IPS-18c (cell line): Measurements from ENCODE around the gene GOLGA6D.
"Not testable (repeated sequence)": the region's sequence is repeated elsewhere in the genome, so short reads cannot be mapped to it uniquely, and the experiment has no call there.

ENCODE experiments used
- H3K4me3 ChIP-seq: 2 replicates; pipeline ENCODE4 v1.7.0; 2013; ENCODE audit warnings: low read depth, mild to moderate bottlenecking, low read length, moderate library complexity; ENCODE audit not compliant: insufficient read depth
- H3K9me3 ChIP-seq: one replicate; pipeline ENCODE4 v1.6.1; 2013; ENCODE audit warnings: mild to moderate bottlenecking, low read length, moderate library complexity; ENCODE audit not compliant: control insufficient read depth, insufficient read depth

GOLGA6D gene

GRCh38 chr15:75321711-75322110, 39.1 kb downstream of the GOLGA6D start:
- H3K4me3 ChIP-seq = no peak overlapping the region
- H3K9me3 ChIP-seq = peaks cover 2% of the 10 kb centered on the region

- Histone ChIP-seq H3K4me3 (no peak overlapping the region), H3K9me3 (no peaks in the 10 kb centered on the region)
Measured at GRCh38 chr15:75325922-75326321, 43.3 kb downstream of the GOLGA6D start.

GRCh38 chr15:75327005-75327404, 44.4 kb downstream of the GOLGA6D start:
- H3K9me3 ChIP-seq = no peaks in the 10 kb centered on the region

GRCh38 chr15:75327491-75327890, 44.9 kb downstream of the GOLGA6D start:
- Histone ChIP-seq H3K9me3 (no peaks in the 10 kb centered on the region), H3K4me3 (no peak overlapping the region)

More at GRCh38 chr15:75327005-75327404, 44.4 kb downstream of the GOLGA6D start:
- H3K4me3 ChIP-seq = no peak overlapping the region

GRCh38 chr15:75328493-75329314, 46.1 kb downstream of the GOLGA6D start:
- H3K4me3 ChIP-seq = no peak overlapping the region
- H3K9me3 ChIP-seq = no peaks in the 10 kb centered on the region

GRCh38 chr15:75329571-75329970, 46.9 kb downstream of the GOLGA6D start:
- Histone ChIP-seq H3K9me3 (no peaks in the 10 kb centered on the region), H3K4me3 (no peak overlapping the region)

- H3K4me3 ChIP-seq, H3K9me3 ChIP-seq: not testable (repeated sequence)
Measured at GRCh38 chr15:75332093-75332492, 49.5 kb downstream of the GOLGA6D start.

- H3K9me3 ChIP-seq, H3K4me3 ChIP-seq: not testable (repeated sequence)
Measured at GRCh38 chr15:75333654-75334419, 51.2 kb downstream of the GOLGA6D start.

- peak overlapping the region; percentile 80; the same call in 1 of the 2 replicates for H3K4me3 ChIP-seq
- H3K9me3 ChIP-seq = no peaks in the 10 kb centered on the region
Measured at GRCh38 chr15:75335313-75335704, 52.7 kb downstream of the GOLGA6D start.

GRCh38 chr15:75335705-75336355, 53.2 kb downstream of the GOLGA6D start, which contains the start of gene COMMD4:
COMMD4 (plus strand) TSS chr15:75336063; CDS start chr15:75336090, 27 bp downstream.
- peak within 1 kb of the TSS; percentile 80 for H3K4me3 ChIP-seq
- no peaks in the 10 kb centered on the region for H3K9me3 ChIP-seq

- no peak overlapping the region for H3K4me3 ChIP-seq
- no peaks in the 10 kb centered on the region for H3K9me3 ChIP-seq
Measured at GRCh38 chr15:75338661-75339240, 56.1 kb downstream of the GOLGA6D start.

- Histone ChIP-seq H3K9me3 (no peaks in the 10 kb centered on the region), H3K4me3 (no peak overlapping the region)
Measured at GRCh38 chr15:75339531-75340240, 57.1 kb downstream of the GOLGA6D start.

GRCh38 chr15:75342221-75342620, 59.6 kb downstream of the GOLGA6D start:
- no peak overlapping the region for H3K4me3 ChIP-seq
- H3K9me3 ChIP-seq = no peaks in the 10 kb centered on the region

- not testable (repeated sequence) for H3K4me3 ChIP-seq, H3K9me3 ChIP-seq
Measured at GRCh38 chr15:75343953-75344352, 61.3 kb downstream of the GOLGA6D start.
